DOHH2 (cell line): Measurements from ENCODE around the gene EHMT2.

Experiments used
- CTCF ChIP-seq: fragments of 200-600 bp; sonication (generic); IDR thresholded peaks from one replicate; pipeline ENCODE4 v1.5.1; 2014; ENCODE audit warnings: antibody characterized with exemption, mild to moderate bottlenecking, low read depth, low read length; ENCODE audit not compliant: poor library complexity, severe bottlenecking
- EZH2phosphoT487 ChIP-seq: fragments of 200-600 bp; sonication (generic); IDR thresholded peaks from 2 replicates; pipeline ENCODE4 v1.6.1; 2017; ENCODE audit warnings: borderline replicate concordance, mild to moderate bottlenecking, antibody characterized with exemption, low read length, moderate library complexity, mixed read lengths

- TF ChIP-seq CTCF (no peak), EZH2phosphoT487 (no peak)
Observed at GRCh38 chr6:31869343-31869742, 28.2 kb downstream of the EHMT2 start.
